CD4-positive, alpha-beta T cell treated with Interferon alpha-2 for 1 hour (primary cell): ENCODE results near the gene DENND4B.
"Not testable (repeated sequence)": the region's sequence is repeated elsewhere in the genome, so short reads cannot be mapped to it uniquely, and the experiment has no call there.

ENCODE experiments used
- DNase-seq, 2 donors: peaks; one replicate each; pipeline ENCODE4 v3.0.0-alpha.2; 2020 to 2022

DENND4B gene

DNA sequence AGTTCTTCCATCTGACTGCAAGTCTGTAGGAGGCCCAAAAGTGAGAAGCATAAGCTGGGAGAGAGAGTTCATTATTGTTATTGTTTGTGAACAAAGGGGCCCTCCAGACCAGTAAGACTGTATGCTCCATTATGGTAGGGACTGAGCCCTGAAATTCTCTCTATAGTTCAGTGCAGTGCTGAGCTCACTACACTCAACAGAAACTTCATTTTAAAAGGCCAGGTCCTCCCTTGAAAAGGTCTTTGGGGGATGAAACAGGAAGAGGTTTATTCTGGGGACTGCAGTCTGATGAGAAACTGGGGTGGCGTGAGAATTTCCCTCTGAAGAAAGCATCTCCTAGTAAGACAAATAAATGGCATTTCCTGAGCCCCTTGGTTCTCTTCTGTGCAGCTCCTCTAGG, 18.3 kb downstream of the DENND4B start:
- DNase-seq = no peak

- no peak for DNase-seq
These were observed 20.1 kb downstream of the DENND4B start for GRCh38 chr1:153926405-153926804.

- peak; percentile 100 for DNase-seq
These were observed 23.3 kb downstream of the DENND4B start, which contains the start of gene GATAD2B for GRCh38 chr1:153922972-153923925. Gene GATAD2B, minus strand, starts transcription at chr1:153922972. Its CDS starts 94,625 bp downstream, at chr1:153828347.

DNA sequence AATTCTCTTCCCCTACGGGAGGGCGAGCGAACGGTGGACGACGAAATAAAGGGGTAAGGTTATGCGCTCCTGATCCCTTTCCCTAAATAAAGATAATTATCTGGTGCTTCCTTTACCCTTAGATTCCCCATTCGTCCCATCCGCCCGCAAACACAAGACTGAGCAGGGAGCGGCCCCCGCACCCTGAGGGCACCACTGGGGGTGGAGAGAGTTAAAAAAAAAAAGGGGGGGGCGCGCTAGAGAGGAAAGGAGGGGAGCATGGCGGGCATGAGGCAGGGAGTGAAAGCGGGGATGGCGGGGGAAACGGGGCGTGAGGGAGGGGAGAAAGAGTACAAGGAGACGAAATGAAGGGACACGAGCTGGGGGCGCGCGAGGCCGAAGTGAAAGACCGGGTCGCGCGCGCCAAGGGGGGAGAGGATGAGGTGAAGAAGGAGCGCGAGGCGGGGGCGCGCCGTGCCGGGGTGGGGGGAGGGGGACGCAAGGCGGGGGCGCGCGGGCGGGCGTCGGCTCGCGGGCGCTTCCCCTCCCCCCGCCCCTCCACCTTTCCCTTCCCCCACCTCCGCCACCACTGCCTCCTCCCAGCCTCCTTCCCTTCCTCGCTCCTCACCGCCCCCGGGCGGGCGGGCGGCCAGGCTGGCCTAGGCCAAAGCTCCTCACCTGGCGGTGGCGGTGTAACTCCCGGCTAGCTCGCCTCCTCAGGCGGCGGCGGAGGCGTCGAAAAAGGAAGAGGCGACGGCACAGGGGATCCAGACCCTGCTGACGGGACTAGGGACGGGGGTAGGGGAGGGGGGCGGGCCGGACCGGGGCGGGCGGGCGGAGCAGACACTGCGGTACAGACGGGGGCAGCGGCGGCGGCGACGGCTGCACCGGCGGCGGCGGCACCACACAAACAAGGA, 24.2 kb downstream of the DENND4B start:
- no peak for DNase-seq

DNA sequence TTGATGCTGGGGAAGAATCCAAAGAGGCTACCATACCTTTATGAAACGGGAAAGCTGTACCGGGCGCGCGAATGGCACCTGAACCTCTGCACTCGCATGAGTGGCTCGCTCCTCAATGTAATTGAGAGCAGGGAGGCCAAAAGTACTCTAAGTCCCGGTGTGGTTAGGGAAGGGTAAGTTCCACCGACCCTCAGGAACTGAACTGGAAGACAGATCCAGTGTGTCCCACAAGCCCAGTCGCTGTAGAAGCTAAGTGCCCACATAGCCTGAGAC, 24.8 kb downstream of the DENND4B start:
- DNase-seq = no peak

GRCh38 chr1:153921080-153921802, 25.3 kb downstream of the DENND4B start:
- no peak for DNase-seq

GRCh38 chr1:153919876-153920852, 26.4 kb downstream of the DENND4B start:
- peak; percentile 20 to 62 for DNase-seq

DNA sequence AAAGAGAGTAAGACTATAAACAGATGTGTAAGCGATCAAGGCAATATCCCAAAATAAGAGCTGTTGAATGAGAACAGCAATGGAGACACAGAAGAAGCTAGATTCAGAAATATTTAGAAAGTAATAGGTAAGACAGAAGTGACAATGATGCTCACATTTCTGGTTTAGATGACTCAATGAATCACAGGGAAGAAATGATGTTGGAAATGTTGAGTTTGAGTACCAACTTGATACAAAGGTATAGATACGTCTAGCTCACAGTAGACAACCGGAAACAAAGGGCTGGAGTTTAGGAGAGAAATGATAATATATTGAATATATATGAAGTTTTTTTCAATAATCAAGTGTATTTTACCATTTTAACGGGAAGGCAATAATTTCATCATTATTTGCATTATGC, 30.2 kb downstream of the DENND4B start:
- no peak for DNase-seq

DNA sequence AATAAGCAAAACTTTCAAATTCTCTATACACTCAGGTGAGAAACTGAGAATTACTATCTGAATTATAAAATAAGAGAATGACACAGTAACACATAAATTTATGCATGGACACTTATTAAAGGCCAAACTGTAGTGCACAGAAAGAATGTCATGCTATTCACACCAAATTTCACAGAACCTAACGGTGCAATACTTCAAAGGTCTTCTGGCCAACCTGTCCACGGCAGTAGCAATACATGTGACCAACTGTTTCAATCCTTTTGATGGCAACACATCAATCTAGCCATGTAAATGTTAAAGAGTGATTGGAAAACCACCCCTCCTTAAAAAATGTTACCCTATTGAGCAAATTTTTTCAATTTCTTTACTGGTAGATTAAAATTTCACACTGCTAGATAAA, 34.2 kb downstream of the DENND4B start:
- no peak for DNase-seq

GRCh38 chr1:153910560-153910959, 36.0 kb downstream of the DENND4B start:
- DNase-seq = not testable (repeated sequence)

DNA sequence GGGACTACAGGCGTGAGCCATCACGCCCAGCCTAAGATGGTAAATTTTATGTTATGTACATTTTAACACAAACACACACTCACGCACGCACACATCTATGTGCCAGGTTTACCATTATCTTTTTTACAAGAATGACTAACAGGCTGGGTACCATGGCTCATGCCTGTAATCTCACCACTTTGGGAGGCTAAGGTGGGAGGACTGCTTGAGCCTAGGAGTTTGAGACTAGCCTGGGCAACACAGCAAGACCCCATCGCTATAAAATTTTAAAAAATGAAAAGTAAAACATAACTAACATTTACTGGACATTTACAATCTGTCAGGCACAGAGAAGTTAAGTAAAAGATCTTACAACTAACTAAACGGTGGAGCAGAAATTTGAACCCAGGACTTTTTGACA, 38.4 kb downstream of the DENND4B start:
- no peak for DNase-seq

DNA sequence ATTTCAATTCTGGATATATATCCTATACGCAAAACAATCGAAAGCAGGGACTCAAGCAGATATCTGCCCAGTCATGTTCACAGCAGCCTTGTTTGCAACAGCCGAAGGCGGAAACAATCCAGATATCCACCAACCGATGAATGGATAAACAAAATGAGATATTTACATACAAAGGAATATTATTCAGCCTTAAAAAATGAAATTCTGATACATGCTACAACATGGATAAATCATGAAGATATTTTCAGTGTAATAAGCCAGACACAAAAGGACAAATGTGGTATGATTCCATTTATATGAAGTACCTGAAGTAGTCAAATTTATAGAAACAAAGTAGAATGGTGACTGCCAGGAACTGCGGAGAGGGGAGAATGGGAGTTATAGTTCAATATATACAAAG, 39.4 kb downstream of the DENND4B start:
- DNase-seq = no peak

DNA sequence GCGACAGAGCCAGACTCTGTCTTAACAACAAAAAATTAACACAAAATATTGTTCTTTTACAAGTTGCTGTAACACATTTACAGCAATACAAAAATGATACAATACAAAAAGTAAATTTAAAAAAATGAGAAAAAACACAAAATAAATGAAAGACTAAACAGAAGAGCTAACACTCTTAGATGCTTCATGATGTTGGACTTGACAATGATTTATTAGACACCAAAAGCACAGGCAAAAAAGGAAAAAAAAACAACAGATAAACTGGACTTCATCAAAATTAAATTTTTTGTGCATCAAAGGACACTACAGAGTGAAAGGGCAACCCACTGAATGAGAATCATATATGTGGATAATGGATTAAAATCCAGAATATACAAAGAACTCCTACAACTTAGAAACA, 40.1 kb downstream of the DENND4B start:
- no peak for DNase-seq

- not testable (repeated sequence) for DNase-seq
These were observed 40.6 kb downstream of the DENND4B start for GRCh38 chr1:153905908-153906307.

- no peak for DNase-seq
These were observed 42.6 kb downstream of the DENND4B start for GRCh38 chr1:153903841-153904455.

DNA sequence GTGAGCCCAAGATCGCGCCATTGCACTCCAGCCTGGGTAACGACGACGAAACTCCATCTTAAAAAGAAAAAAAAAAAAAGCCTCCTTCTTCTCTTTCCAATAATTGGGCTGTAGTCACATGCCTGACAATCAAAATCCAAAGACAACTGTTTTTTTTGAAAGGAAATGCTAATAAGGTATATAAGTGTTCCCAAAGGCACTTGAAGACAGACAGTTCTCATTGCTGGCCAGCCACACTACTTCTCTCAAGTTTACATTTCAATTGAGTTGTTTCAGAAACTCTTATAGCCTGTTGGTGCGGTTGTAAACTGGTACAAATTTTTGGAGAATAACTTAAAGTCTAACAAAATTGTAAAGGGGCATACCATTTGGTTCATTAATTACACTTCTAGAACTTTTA, 47.0 kb downstream of the DENND4B start:
- DNase-seq = no peak

DNA sequence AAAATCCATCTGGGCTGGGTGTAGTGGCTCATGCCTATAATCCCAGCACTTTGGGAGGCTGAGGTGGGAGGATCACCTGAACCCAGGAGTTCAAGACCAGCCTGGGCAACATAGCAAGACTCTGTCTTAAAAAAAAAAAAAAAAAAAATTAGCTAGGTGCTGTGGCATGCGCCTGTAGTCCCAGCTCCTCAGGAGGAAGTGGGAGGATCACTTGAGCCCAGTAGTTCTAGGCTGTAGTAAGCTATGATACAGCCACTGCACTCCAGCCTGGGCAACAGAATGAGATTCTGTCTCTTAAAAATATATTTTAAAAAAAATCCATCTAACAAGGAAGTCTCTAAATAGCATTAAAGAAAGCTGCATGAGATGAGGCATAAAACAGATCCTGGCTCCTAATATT, 50.7 kb downstream of the DENND4B start:
- not testable (repeated sequence) for DNase-seq

DNA sequence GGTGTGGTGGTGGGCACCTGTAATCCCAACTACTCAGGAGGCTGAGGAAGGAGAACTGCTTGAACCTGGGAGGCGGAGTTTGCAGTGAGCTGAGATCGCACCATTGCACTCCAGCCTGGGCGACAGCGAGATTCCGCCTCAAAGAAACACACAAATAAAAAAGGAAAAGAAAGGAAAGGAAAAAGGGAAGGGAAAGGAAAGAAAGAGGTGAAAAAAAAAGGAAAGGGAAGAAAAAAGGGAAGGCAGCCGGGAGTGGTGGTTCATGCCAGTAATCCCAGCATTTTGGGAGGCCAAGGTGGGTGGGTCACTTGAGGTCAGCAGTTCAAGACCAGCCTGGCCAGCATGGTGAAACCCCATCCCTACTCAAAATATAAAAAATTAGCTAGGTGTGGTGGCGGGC, 55.5 kb downstream of the DENND4B start:
- not testable (repeated sequence) for DNase-seq

DNA sequence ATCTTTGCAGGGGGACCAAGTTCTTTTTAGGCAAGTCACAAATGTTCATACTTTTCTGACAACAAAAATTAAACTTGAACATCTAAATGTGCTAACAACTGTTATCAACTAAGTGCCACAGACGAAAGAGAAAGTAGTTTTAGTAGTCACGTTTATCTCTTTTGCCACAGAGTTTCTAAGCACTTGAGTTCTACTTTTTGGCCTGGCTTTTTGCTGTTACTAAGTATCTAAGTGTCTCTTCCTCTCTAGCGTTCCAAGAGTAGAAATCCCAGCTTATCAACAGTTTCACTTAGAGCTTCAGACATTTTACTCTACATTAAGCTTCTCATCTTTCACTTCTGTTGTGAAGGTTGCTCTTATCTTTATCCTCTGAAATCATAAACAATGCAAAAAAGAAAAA, 58.0 kb downstream of the DENND4B start:
- DNase-seq = no peak

DNA sequence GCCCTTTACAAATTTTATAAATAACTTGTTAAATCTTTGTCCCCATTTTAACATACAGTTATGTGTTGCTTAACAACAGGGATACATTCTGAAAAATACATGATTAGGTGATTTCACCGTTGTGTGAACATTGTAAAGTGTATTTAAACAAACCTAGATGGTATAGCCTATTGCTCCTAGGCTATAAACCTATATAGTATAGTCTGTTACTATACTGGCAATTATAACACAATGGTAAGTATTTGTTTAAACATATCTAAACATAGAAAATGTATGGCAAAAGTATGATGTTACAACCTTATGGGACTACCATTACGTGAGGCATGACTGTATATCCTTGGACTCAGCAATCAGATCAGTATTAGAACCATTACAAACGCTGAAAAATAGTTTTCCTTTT, 60.4 kb downstream of the DENND4B start:
- no peak for DNase-seq

GRCh38 chr1:153883223-153883622, 63.3 kb downstream of the DENND4B start:
- DNase-seq = no peak
